Measurements from ENCODE around the gene AUH. TPM values are rescaled to one million over a fixed set of nuclear protein-coding genes. Genes with fewer than 3 reads are reported as not detected.
A peak's percentile ranks its signal among the peaks of the same experiment; 100 is the strongest.

Gene AUH
- total RNA-seq, 2 experiments from 2014 or later, result 30.4 to 30.8 TPM

DNA sequence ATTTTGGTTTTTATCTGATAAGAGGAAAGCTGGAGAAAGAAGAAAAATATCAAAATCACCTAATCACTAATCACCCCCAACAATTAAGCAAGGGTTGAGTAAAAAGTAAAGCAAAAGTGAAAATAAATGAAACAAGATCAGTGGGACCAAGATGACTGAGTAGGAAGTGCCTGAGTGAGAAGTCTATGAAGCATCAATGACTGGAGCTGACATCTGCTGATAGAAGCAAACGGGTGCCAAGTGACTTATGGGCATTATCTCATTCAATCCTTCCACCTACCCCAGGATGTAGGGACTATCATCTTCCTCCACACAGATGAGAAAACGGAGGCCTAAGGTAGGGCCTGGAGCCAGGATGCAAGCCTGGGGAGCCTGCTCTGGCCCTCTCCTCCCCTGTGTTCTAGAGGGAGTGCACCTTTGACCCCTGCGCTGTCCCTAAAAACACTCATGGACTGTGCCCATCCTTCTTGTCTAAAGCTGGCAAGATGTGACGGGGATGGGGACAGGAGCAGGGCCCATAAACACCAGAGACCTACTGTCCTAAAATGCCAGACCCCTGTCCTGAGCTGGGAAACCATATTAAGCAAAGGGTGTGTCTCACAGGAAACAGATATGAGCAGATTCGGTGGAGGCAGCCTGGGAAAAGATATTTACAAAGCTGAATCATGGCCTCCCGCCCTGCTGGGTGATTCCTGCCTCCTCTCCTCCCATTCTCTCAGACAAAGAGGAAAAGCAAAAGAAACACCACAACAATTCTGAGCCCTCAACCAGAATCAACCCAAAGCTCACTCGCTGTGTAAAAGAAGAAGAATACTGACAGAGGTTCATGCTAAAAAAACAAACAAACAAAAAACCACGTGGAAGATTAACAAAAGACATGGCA, 116.0 kb downstream of the AUH start:
- POLR2A ChIA-PET, result interaction anchor here (0.6 to 1.5 kb wide), 5 partner anchors 38 to 179 kb away, joined by 3 to 6 read pairs (median 3); no protein-coding TSS in a partner anchor

DNA sequence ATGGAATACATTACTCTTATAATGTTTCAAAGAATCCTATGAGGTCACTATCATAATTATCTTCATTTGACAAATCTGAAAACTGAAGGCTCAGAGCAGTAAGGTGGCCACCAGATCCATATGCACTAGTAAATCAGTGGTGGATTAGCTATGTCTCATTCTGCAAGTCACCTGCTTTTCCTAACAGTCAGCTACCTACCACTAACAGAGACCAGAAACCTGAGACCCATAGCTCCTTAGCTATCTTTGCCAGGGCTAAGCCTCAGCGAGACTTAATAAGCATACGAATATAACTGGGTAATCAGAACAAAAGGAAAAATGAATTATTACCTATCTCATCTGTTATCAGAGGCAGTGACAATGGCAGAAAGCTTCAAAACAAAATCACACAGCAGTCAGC, 118.7 kb downstream of the AUH start:
- intact Hi-C loops (cut with DNase I, micrococcal nuclease), result no loop called here
- Mint-ChIP-seq H3K27me3 (no peaks in the 10 kb centered on the region), H3K4me1 (peaks cover 28% of the 10 kb centered on the region), H3K27ac (no peak overlapping the region), H3K36me3 (ENCODE audit: low read depth) (peaks cover 20% of the 10 kb centered on the region), H3K4me3 (no peak overlapping the region), H3K9me3 (ENCODE audit: low read depth) (no peaks in the 10 kb centered on the region)
- CTCF ChIA-PET, result interaction anchor here (1.6 kb wide), 1 partner anchor 11 kb away, joined by 6 read pairs; no protein-coding TSS in a partner anchor
- DNase-seq (no peak), ATAC-seq (no peak)
- POLR2A ChIA-PET, result no interaction called here

More for the DNA sequence above, 116.0 kb downstream of the AUH start:
- no peaks in the 10 kb centered on the region for H3K9me3 Mint-ChIP-seq (ENCODE audit: low read depth)
- H3K27me3 Mint-ChIP-seq, result no peaks in the 10 kb centered on the region
- DNase-seq (peak; percentile 34), ATAC-seq (peak; percentile 98)
- intact Hi-C loops (cut with DNase I, micrococcal nuclease), result loop anchor here (1.0 kb wide), 2 partner anchors 37 to 52 kb away; no protein-coding TSS in a partner anchor
- peak overlapping the region; percentile 86 for H3K27ac Mint-ChIP-seq
- CTCF ChIA-PET, result interaction anchor here (0.5 kb wide), 1 partner anchor 126 kb away, joined by 4 read pairs; no protein-coding TSS in a partner anchor
- H3K4me3 Mint-ChIP-seq, result no peak overlapping the region
- H3K4me1 Mint-ChIP-seq, result peaks cover 28% of the 10 kb centered on the region
- peaks cover 15% of the 10 kb centered on the region for H3K36me3 Mint-ChIP-seq (ENCODE audit: low read depth)

DNA sequence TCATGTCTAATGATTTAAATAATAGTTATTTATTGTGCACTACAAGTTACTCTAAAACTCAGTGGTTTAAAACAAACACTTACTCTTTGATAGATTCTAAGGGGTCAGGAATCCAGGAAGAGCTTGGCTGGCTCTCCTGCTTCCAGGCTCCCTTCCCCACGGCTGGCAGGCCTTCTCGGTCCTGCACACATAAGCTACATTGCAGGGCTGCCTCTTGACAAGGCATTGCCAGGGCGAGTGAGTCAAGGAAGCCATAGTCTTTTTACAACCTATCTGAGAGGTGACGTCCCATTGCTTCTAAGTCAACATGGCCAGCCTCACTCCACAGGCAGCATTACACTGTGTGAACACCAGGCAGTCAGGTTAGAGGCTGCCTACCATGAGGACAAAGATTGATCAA, 119.8 kb downstream of the AUH start:
- peaks cover 21% of the 10 kb centered on the region for H3K36me3 Mint-ChIP-seq (ENCODE audit: low read depth)
- no peak overlapping the region for H3K27ac Mint-ChIP-seq
- no peaks in the 10 kb centered on the region for H3K27me3 Mint-ChIP-seq
- DNase-seq, result no peak
- no peak for ATAC-seq
- no peak overlapping the region for H3K4me3 Mint-ChIP-seq
- H3K4me1 Mint-ChIP-seq, result peaks cover 19% of the 10 kb centered on the region
- ChIA-PET POLR2A (no interaction called here), CTCF (interaction anchor here (0.6 kb wide), 1 partner anchor 48 kb away, joined by 3 read pairs; no protein-coding TSS in a partner anchor)
- intact Hi-C loops (cut with DNase I, micrococcal nuclease), result no loop called here
- no peaks in the 10 kb centered on the region for H3K9me3 Mint-ChIP-seq (ENCODE audit: low read depth)

- DNase-seq, result no peak
- no peak overlapping the region for H3K4me3 Mint-ChIP-seq
Measured at GRCh38 chr9:91240596-91241165, 121.0 kb downstream of the AUH start.

DNA sequence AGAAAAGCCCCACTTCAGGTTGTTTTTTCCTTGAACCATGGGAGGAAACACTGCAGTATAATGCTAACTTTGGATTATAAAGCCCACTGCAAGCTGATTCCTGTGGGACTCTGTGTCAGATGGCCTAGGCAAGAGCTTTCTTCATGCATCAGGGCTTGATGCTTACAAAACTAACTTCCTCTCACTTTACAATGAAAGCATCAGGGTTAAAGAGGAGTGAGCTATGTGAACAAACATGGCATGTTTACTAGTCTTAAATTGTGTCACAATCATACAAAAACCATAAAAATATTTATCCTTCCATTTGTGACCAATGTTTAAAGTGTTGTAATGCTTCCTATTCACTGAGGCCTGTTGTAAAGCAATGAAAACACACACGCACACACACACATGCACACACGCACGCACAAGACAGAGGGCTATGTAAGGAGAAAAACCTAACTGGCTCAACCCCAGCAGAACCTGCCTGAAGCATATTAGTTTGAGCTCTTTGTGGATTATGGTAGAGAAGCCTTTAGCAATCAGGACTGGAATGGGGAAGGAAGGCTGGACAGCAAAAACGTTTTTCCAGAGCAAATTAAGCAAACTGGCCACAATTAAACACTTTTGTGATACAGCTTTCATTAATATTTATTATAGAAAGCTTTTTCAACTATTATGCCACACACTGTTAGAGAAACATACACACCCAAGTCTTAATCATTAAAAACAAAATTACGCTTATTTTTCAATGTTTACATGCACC, 122.2 kb downstream of the AUH start:
- H3K36me3 Mint-ChIP-seq (ENCODE audit: low read depth), result peaks cover 15% of the 10 kb centered on the region
- no peak for DNase-seq
- intact Hi-C loops (cut with DNase I, micrococcal nuclease), result no loop called here
- ChIA-PET CTCF (interaction anchor here (0.6 to 1.5 kb wide), 2 partner anchors 32 to 254 kb away, joined by 3 to 4 read pairs; no protein-coding TSS in a partner anchor), POLR2A (no interaction called here)
- no peak overlapping the region for H3K4me3 Mint-ChIP-seq
- no peak overlapping the region for H3K27ac Mint-ChIP-seq
- no peaks in the 10 kb centered on the region for H3K9me3 Mint-ChIP-seq (ENCODE audit: low read depth)
- no peak for ATAC-seq
- H3K27me3 Mint-ChIP-seq, result no peaks in the 10 kb centered on the region
- no peaks in the 10 kb centered on the region for H3K4me1 Mint-ChIP-seq

More at GRCh38 chr9:91240596-91241165, 121.0 kb downstream of the AUH start:
- Mint-ChIP-seq H3K9me3 (ENCODE audit: low read depth) (no peaks in the 10 kb centered on the region), H3K27ac (no peak overlapping the region), H3K36me3 (ENCODE audit: low read depth) (peaks cover 19% of the 10 kb centered on the region), H3K27me3 (no peaks in the 10 kb centered on the region), H3K4me1 (peaks cover 9% of the 10 kb centered on the region)
- intact Hi-C loops (cut with DNase I, micrococcal nuclease), result no loop called here
- POLR2A ChIA-PET, result no interaction called here
- CTCF ChIA-PET, result interaction anchor here (0.6 kb wide), 1 partner anchor 326 kb away, joined by 3 read pairs; no protein-coding TSS in a partner anchor
- ATAC-seq, result no peak

- Mint-ChIP-seq H3K9me3 (ENCODE audit: low read depth) (no peaks in the 10 kb centered on the region), H3K27ac (no peak overlapping the region), H3K27me3 (no peaks in the 10 kb centered on the region), H3K36me3 (ENCODE audit: low read depth) (peaks cover 20% of the 10 kb centered on the region), H3K4me3 (no peak overlapping the region), H3K4me1 (no peaks in the 10 kb centered on the region)
- POLR2A ChIA-PET, result no interaction called here
- peak; percentile 37 for DNase-seq
- ATAC-seq, result no peak
- CTCF ChIA-PET, result no interaction called here
- intact Hi-C loops (cut with DNase I, micrococcal nuclease), result no loop called here
Measured at GRCh38 chr9:91234523-91234922, 127.2 kb downstream of the AUH start.

DNA sequence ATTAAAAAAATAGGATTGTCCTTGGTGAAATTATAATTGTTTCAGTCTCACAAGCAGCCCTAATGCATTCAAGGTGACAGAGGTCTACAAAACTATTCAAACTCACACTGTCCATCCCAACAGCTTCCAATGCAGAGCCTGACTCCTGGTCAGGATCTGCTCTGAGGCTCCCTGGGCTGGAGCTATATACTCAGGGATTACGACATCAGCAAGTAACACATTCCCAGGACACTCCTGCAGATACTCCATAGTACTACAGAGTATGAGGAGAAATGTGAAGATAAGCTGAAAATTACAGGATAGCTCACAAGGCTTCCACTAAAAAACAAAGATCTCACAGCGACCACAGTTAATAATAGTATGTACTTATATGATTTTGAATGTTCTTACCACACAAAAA, 130.1 kb downstream of the AUH start:
- Mint-ChIP-seq H3K4me1 (no peaks in the 10 kb centered on the region), H3K27ac (no peak overlapping the region), H3K36me3 (ENCODE audit: low read depth) (peaks cover 14% of the 10 kb centered on the region), H3K9me3 (ENCODE audit: low read depth) (no peaks in the 10 kb centered on the region), H3K27me3 (no peaks in the 10 kb centered on the region), H3K4me3 (no peak overlapping the region)
- DNase-seq (no peak), ATAC-seq (no peak)
- ChIA-PET POLR2A (no interaction called here), CTCF (interaction anchor here (0.6 to 0.7 kb wide), 2 partner anchors 22 to 728 kb away, joined by 3 to 4 read pairs; no protein-coding TSS in a partner anchor)
- intact Hi-C loops (cut with DNase I, micrococcal nuclease), result no loop called here

DNA sequence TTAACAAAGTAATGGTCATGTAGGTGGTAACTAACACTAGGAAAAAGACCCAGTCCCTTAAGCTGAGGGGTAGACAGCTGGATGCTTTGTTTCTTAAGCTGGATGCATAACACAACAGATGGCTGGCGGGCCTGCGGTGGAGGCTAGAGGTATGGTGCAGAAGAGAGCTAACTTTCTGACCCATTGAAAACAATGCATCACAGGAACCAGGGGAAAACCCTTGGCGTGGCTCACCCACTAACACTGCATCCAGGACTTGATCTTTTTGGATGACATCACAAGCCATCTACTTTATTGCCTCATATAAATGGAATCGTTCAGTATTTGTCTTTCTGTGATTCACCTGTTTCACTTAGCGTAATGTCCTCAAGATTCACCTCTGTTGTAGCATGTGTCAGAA, 138.7 kb downstream of the AUH start:
- peaks cover 39% of the 10 kb centered on the region for H3K4me1 Mint-ChIP-seq
- POLR2A ChIA-PET, result interaction anchor here (0.6 to 1.4 kb wide), 2 partner anchors 15 to 201 kb away, joined by 3 to 4 read pairs; no protein-coding TSS in a partner anchor
- peaks cover 6% of the 10 kb centered on the region for H3K9me3 Mint-ChIP-seq (ENCODE audit: low read depth)
- no peak overlapping the region for H3K4me3 Mint-ChIP-seq
- peak; percentile 59 for DNase-seq
- intact Hi-C loops (cut with DNase I, micrococcal nuclease), result loop anchor here in 1 of 2 experiments (2.0 kb wide), 1 partner anchor 14 kb away; no protein-coding TSS in a partner anchor
- no peak overlapping the region for H3K27ac Mint-ChIP-seq
- CTCF ChIA-PET, result interaction anchor here (0.6 to 1.4 kb wide), 4 partner anchors 15 to 307 kb away, joined by 3 to 7 read pairs (median 4); no protein-coding TSS in a partner anchor
- H3K27me3 Mint-ChIP-seq, result no peaks in the 10 kb centered on the region
- H3K36me3 Mint-ChIP-seq (ENCODE audit: low read depth), result peaks cover 38% of the 10 kb centered on the region
- ATAC-seq, result peak; percentile 81

- DNase-seq, result no peak
- ChIA-PET CTCF (interaction anchor here (0.6 to 1.4 kb wide), 5 partner anchors 15 to 306 kb away, joined by 3 to 7 read pairs (median 4); no protein-coding TSS in a partner anchor), POLR2A (interaction anchor here (1.4 kb wide), 1 partner anchor 14 kb away, joined by 4 read pairs; no protein-coding TSS in a partner anchor)
- Mint-ChIP-seq H3K4me3 (no peak overlapping the region), H3K27ac (no peak overlapping the region), H3K36me3 (ENCODE audit: low read depth) (peaks cover 42% of the 10 kb centered on the region), H3K4me1 (peaks cover 39% of the 10 kb centered on the region), H3K9me3 (ENCODE audit: low read depth) (peaks cover 6% of the 10 kb centered on the region), H3K27me3 (no peaks in the 10 kb centered on the region)
- intact Hi-C loops (cut with DNase I, micrococcal nuclease), result loop anchor here in 1 of 2 experiments (2.0 kb wide), 1 partner anchor 14 kb away; no protein-coding TSS in a partner anchor
- ATAC-seq, result no peak
Measured at GRCh38 chr9:91222457-91222856, 139.3 kb downstream of the AUH start.

DNA sequence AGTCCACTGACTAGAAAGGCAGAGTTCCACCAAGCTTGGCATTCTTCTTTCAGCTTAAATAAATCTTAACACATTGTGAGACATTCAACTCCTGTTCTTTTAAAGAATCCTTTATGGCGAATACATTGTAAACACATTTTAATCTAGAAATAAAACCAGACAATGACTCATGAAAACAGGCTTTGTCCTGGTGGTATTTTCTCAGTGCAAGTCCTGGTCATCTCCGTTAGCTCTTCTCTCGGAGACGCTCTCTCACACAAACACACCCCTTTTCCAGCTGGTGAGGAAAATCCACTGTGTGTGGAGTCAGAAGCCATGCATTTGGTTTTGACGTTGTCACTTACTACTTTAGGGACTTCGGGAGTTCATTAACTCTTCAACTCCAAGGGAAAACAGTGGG, 140.4 kb downstream of the AUH start:
- Mint-ChIP-seq H3K36me3 (ENCODE audit: low read depth) (peaks cover 45% of the 10 kb centered on the region), H3K9me3 (ENCODE audit: low read depth) (peaks cover 6% of the 10 kb centered on the region), H3K27ac (no peak overlapping the region), H3K4me1 (peaks cover 39% of the 10 kb centered on the region), H3K27me3 (no peaks in the 10 kb centered on the region), H3K4me3 (no peak overlapping the region)
- POLR2A ChIA-PET, result interaction anchor here (0.5 to 1.0 kb wide), 2 partner anchors 13 to 51 kb away, joined by 3 read pairs; no protein-coding TSS in a partner anchor
- DNase-seq, result no peak
- intact Hi-C loops (cut with DNase I, micrococcal nuclease), result no loop called here
- CTCF ChIA-PET, result interaction anchor here (0.6 to 1.4 kb wide), 3 partner anchors 14 to 506 kb away, joined by 3 to 4 read pairs (median 3); no protein-coding TSS in a partner anchor
- ATAC-seq, result no peak
